ENCODE results near the gene UAP1L1.

- TF ChIP-seq, protein P1, sequence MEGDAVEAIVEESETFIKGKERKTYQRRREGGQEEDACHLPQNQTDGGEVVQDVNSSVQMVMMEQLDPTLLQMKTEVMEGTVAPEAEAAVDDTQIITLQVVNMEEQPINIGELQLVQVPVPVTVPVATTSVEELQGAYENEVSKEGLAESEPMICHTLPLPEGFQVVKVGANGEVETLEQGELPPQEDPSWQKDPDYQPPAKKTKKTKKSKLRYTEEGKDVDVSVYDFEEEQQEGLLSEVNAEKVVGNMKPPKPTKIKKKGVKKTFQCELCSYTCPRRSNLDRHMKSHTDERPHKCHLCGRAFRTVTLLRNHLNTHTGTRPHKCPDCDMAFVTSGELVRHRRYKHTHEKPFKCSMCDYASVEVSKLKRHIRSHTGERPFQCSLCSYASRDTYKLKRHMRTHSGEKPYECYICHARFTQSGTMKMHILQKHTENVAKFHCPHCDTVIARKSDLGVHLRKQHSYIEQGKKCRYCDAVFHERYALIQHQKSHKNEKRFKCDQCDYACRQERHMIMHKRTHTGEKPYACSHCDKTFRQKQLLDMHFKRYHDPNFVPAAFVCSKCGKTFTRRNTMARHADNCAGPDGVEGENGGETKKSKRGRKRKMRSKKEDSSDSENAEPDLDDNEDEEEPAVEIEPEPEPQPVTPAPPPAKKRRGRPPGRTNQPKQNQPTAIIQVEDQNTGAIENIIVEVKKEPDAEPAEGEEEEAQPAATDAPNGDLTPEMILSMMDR (IDR thresholded peaks at IDR 0.05 in 8 of 11, conservative IDR thresholded peaks at IDR 0.05 in 3 of 11) = no peak
- TF ChIP-seq POLR2A (IDR thresholded peaks at IDR 0.05) (no peak), POLR2AphosphoS5 (IDR thresholded peaks at IDR 0.05) (no peak)
These were observed 19.6 kb downstream of the UAP1L1 start for GRCh38 chr9:137096785-137097546.

Data from spleen (tissue), 7 donors.